Measurements from ENCODE around the gene ZCCHC9. TPM values are rescaled to one million over a fixed set of nuclear protein-coding genes. Genes with fewer than 3 reads are reported as not detected.
"Not testable (repeated sequence)": the region's sequence is repeated elsewhere in the genome, so short reads cannot be mapped to it uniquely, and the experiment has no call there.

The ZCCHC9 gene
- total RNA-seq, 6 experiments from 2014 or later = 14.9 to 19.1 (median 17.2) TPM

- TF ChIP-seq POLR2A (IDR thresholded peaks at IDR 0.05) (no peak), CTCF (IDR thresholded peaks at IDR 0.05) (no peak)
- H3K4me1 ChIP-seq = no peaks in the 10 kb centered on the region
- 89% methylated on average over 1 of the region's 1 CpG for WGBS (ENCODE audit: insufficient coverage, low coverage, low lambda C conversion rate, missing lambda C conversion rate)
- intact Hi-C loops (cut with DNase I) = no loop called here
- H3K27me3 ChIP-seq = no peaks in the 10 kb centered on the region
- DNase-seq (no peak), ATAC-seq (no peak)
- H3K9me3 ChIP-seq = peaks cover 0 to 11% (median 4%) of the 10 kb centered on the region in 4 donors
- no peaks in the 10 kb centered on the region for H3K36me3 ChIP-seq
- no peak overlapping the region for H3K27ac ChIP-seq
- no peak overlapping the region for H3K4me3 ChIP-seq
These were observed 11.2 kb upstream of the ZCCHC9 start for GRCh38 chr5:81290146-81290545.

GRCh38 chr5:81292130-81292529, 9.3 kb upstream of the ZCCHC9 start:
- no peak for TF ChIP-seq POLR2A (IDR thresholded peaks at IDR 0.05)
- TF ChIP-seq CTCF (IDR thresholded peaks at IDR 0.05) = no peak
- Histone ChIP-seq H3K4me3 (no peak overlapping the region), H3K36me3 (no peaks in the 10 kb centered on the region), H3K27me3 (no peaks in the 10 kb centered on the region), H3K9me3 (peaks cover 0 to 11% (median 4%) of the 10 kb centered on the region in 4 donors), H3K27ac (no peak overlapping the region), H3K4me1 (no peaks in the 10 kb centered on the region)
- ATAC-seq (no peak), DNase-seq (no peak)
- intact Hi-C loops (cut with DNase I) = no loop called here
- WGBS (ENCODE audit: insufficient coverage, low coverage, low lambda C conversion rate, missing lambda C conversion rate) = 71% methylated on average over 2 of the region's 2 CpGs

- H3K36me3 ChIP-seq; H3K27ac ChIP-seq; H3K4me1 ChIP-seq; H3K27me3 ChIP-seq; DNase-seq; H3K4me3 ChIP-seq; intact Hi-C loops (cut with DNase I); ATAC-seq: not testable (repeated sequence)
- peaks cover 0 to 11% (median 4%) of the 10 kb centered on the region in 4 donors for H3K9me3 ChIP-seq
- WGBS (ENCODE audit: insufficient coverage, low coverage, low lambda C conversion rate, missing lambda C conversion rate) = 86% methylated on average over 5 of the region's 5 CpGs
These were observed 7.4 kb upstream of the ZCCHC9 start for GRCh38 chr5:81294021-81294420.

- peaks cover 0 to 2% (median under 1%) of the 10 kb centered on the region in 4 donors for H3K9me3 ChIP-seq
- no peaks in the 10 kb centered on the region for H3K36me3 ChIP-seq
- H3K4me1 ChIP-seq = peaks cover 0 to 24% (median 4%) of the 10 kb centered on the region in 4 donors
- no peak overlapping the region for H3K27ac ChIP-seq
- DNase-seq (no peak), ATAC-seq (no peak)
- no peaks in the 10 kb centered on the region for H3K27me3 ChIP-seq
- H3K4me3 ChIP-seq = no peak overlapping the region
- TF ChIP-seq POLR2A (IDR thresholded peaks at IDR 0.05) (no peak), CTCF (IDR thresholded peaks at IDR 0.05) (no peak)
- 57% methylated on average over 4 of the region's 4 CpGs for WGBS (ENCODE audit: insufficient coverage, low coverage, low lambda C conversion rate, missing lambda C conversion rate)
- intact Hi-C loops (cut with DNase I) = no loop called here
These were observed 3.9 kb upstream of the ZCCHC9 start for GRCh38 chr5:81297531-81297930.

- intact Hi-C loops (cut with DNase I) = no loop called here
- Histone ChIP-seq H3K36me3 (no peaks in the 10 kb centered on the region), H3K4me3 (peak overlapping the region; percentile 67 to 76 (median 75)), H3K9me3 (no peaks in the 10 kb centered on the region), H3K27ac (peak overlapping the region; percentile 91 to 93 (median 92)), H3K4me1 (peaks cover 0 to 40% (median 4%) of the 10 kb centered on the region in 4 donors), H3K27me3 (no peaks in the 10 kb centered on the region)
- no peak for TF ChIP-seq POLR2A (IDR thresholded peaks at IDR 0.05)
- no peak for TF ChIP-seq CTCF (IDR thresholded peaks at IDR 0.05)
- no peak for DNase-seq
- ATAC-seq = peak in 3 of 4 donors; percentile 1 to 23 (median 2)
- WGBS (ENCODE audit: insufficient coverage, low coverage, low lambda C conversion rate, missing lambda C conversion rate) = 0% methylated on average over 2 of the region's 2 CpGs
These were observed 491 bp upstream of the ZCCHC9 start for GRCh38 chr5:81300921-81301270.

All from right lobe of liver (tissue), 6 donors.